Keratinocyte (primary cell): Measurements from ENCODE around the gene PTPRF. TPM values are rescaled to one million over a fixed set of nuclear protein-coding genes. Genes with fewer than 3 reads are reported as not detected.

Experiments used
- DNase-seq: peaks from one replicate; pipeline ENCODE4 v3.0.0-alpha.2; 2011; ENCODE audit warnings: low read depth, missing footprints, low spot score
- FAIRE-seq: peaks from 2 replicates; lab custom pipeline; 2011; peaks lifted over from hg19 to GRCh38; lab: Jason Lieb, UNC
- H2AFZ ChIP-seq: 2 replicates; pipeline ENCODE4 v1.6.0; 2012; ENCODE audit warnings: low read length, control low read depth, inconsistent platforms; ENCODE audit not compliant: control insufficient read depth
- H3K27ac ChIP-seq: 2 replicates; pipeline ENCODE4 v1.5.1; 2011; ENCODE audit warnings: low read length; ENCODE audit not compliant: control insufficient read depth, insufficient read depth
- H3K27me3 ChIP-seq: 3 replicates; pipeline ENCODE4 v1.6.0; 2011; ENCODE audit warnings: low read length; ENCODE audit not compliant: control insufficient read depth, insufficient read depth; ENCODE audit errors: extremely low read depth
- H3K36me3 ChIP-seq, 2 experiments: 2 replicates in 1 of 2; 3 replicates in 1 of 2; pipeline ENCODE4 v1.5.1; 2011; ENCODE audit warnings: low read length in 2 of 2, mild to moderate bottlenecking in 1 of 2; ENCODE audit not compliant: control insufficient read depth in 2 of 2, insufficient read depth in 2 of 2; ENCODE audit errors: extremely low read depth in 1 of 2
- H3K4me1 ChIP-seq: 3 replicates; pipeline ENCODE4 v1.5.1; 2011; ENCODE audit warnings: low read length; ENCODE audit not compliant: control insufficient read depth, insufficient read depth; ENCODE audit errors: extremely low read depth
- H3K4me2 ChIP-seq: 3 replicates; pipeline ENCODE4 v1.6.0; 2011; ENCODE audit warnings: low read depth, low read length; ENCODE audit not compliant: control insufficient read depth, insufficient read depth; ENCODE audit errors: extremely low read depth
- H3K4me3 ChIP-seq, 3 experiments: fragments of 200-600 bp in 1 of 3; sonication (generic) in 1 of 3; 2 replicates in 2 of 3; 3 replicates in 1 of 3; pipeline ENCODE4 v1.5.1; 2011 to 2016; ENCODE audit warnings: low read length in 3 of 3, mild to moderate bottlenecking in 3 of 3, control low read depth in 2 of 3, inconsistent platforms in 1 of 3, low read depth in 1 of 3, mixed read lengths in 1 of 3, mixed run types in 1 of 3, moderate library complexity in 1 of 3; ENCODE audit not compliant: control insufficient read depth in 2 of 3, insufficient read depth in 2 of 3; ENCODE audit errors: extremely low read depth in 1 of 3
- H3K79me2 ChIP-seq: 2 replicates; pipeline ENCODE4 v1.6.0; 2012; ENCODE audit warnings: low read length; ENCODE audit not compliant: control insufficient read depth, insufficient read depth
- H3K9ac ChIP-seq: 3 replicates; pipeline ENCODE4 v1.6.0; 2011; ENCODE audit warnings: low read length; ENCODE audit not compliant: control insufficient read depth, insufficient read depth; ENCODE audit errors: extremely low read depth
- H3K9me1 ChIP-seq: 3 replicates; pipeline ENCODE4 v1.6.0; 2011; ENCODE audit warnings: low read length; ENCODE audit not compliant: control insufficient read depth, insufficient read depth; ENCODE audit errors: extremely low read depth
- H3K9me3 ChIP-seq: 2 replicates; pipeline ENCODE4 v1.5.1; 2012; ENCODE audit warnings: low read depth, low read length; ENCODE audit not compliant: control insufficient read depth
- H4K20me1 ChIP-seq: 3 replicates; pipeline ENCODE4 v1.6.0; 2011; ENCODE audit warnings: low read length; ENCODE audit not compliant: control insufficient read depth, insufficient read depth; ENCODE audit errors: extremely low read depth
- CTCF ChIP-seq, 3 experiments: IDR thresholded peaks in 1 of 3; conservative IDR thresholded peaks in 1 of 3; optimal IDR thresholded peaks in 1 of 3; 2 replicates in 2 of 3; 3 replicates in 1 of 3; pipeline versions ENCODE3 to v1.5.1; 2011; ENCODE audit warnings: low read length in 3 of 3, mild to moderate bottlenecking in 3 of 3, moderate library complexity in 2 of 3, control low read depth in 1 of 3, inconsistent platforms in 1 of 3; ENCODE audit not compliant: insufficient read depth in 2 of 3; ENCODE audit errors: extremely low read depth in 1 of 3
- EZH2 ChIP-seq: IDR thresholded peaks from one replicate; pipeline ENCODE4 v1.6.1; 2012; ENCODE audit warnings: inconsistent platforms, mild to moderate bottlenecking, low read length, moderate library complexity
- dilution Hi-C: fragments of 300-500 bp; cut with MboI; formaldehyde crosslinking; loops from one replicate; pipeline ENCODE4 v1.7.0; 2020; ENCODE audit warnings: low sequenced_read_pairs; ENCODE audit not compliant: extremely low pct_ligation_motif_present
- polyA plus RNA-seq, 5 experiments: library from polyadenylated mRNA; depleted of rRNA in 3 of 5; stranded (reverse) in 3 of 5; stranded (forward) in 1 of 5; unstranded in 1 of 5; fragments of >200 nt; gene quantifications; 1 replicate in 1 of 5; 2 replicates in 3 of 5; 3 replicates in 1 of 5; pipeline versions ENCODE4 v1.2.1 to v1.2.3, GENCODE V29; 2011 to 2012; ENCODE audit warnings: missing spikeins in 2 of 5, low read depth in 1 of 5, low replicate concordance in 1 of 5

PTPRF gene
- polyA plus RNA-seq, 1 donor (not counting 4 experiments of a cell fraction or from before 2014, with no cell fraction given), result 161 TPM

- Histone ChIP-seq H4K20me1 (no peaks in the 10 kb centered on the region), H3K9me3 (no peaks in the 10 kb centered on the region), H2AFZ (no peak overlapping the region), H3K27me3 (no peaks in the 10 kb centered on the region), H3K4me3 (no peak overlapping the region), H3K27ac (no peak overlapping the region), H3K79me2 (peaks cover 9% of the 10 kb centered on the region), H3K4me2 (no peak overlapping the region), H3K36me3 (peaks cover 55 to 61% of the 10 kb centered on the region in 2 experiments), H3K4me1 (peaks cover 14% of the 10 kb centered on the region), H3K9me1 (peaks cover 2% of the 10 kb centered on the region), H3K9ac (no peak overlapping the region)
- TF ChIP-seq CTCF (optimal IDR thresholded peaks at IDR 0.05 in 1 of 3, IDR thresholded peaks at IDR 0.05 in 1 of 3, conservative IDR thresholded peaks at IDR 0.05 in 1 of 3; ENCODE audit: extremely low read depth in 1 of 3, insufficient read depth in 2 of 3, low read length in 3 of 3) (no peak), EZH2 (no peak)
- dilution Hi-C loops, result no loop called here
- FAIRE-seq, result no peak
- no peak for DNase-seq
Observed at GRCh38 chr1:43591181-43591580, 60.5 kb downstream of the PTPRF start.

GRCh38 chr1:43592051-43592665 is 61.5 kb downstream of the PTPRF start:
- DNase-seq, result no peak
- no peaks in the 10 kb centered on the region for H4K20me1 ChIP-seq
- peaks cover 62 to 65% of the 10 kb centered on the region in 2 experiments for H3K36me3 ChIP-seq
- FAIRE-seq, result no peak
- TF ChIP-seq CTCF (optimal IDR thresholded peaks at IDR 0.05 in 1 of 3, IDR thresholded peaks at IDR 0.05 in 1 of 3, conservative IDR thresholded peaks at IDR 0.05 in 1 of 3; ENCODE audit: extremely low read depth in 1 of 3, insufficient read depth in 2 of 3, low read length in 3 of 3) (no peak), EZH2 (no peak)
- H3K9me3 ChIP-seq, result no peaks in the 10 kb centered on the region
- no peaks in the 10 kb centered on the region for H3K9me1 ChIP-seq
- no peak overlapping the region for H3K4me3 ChIP-seq
- H3K9ac ChIP-seq, result no peak overlapping the region
- no peak overlapping the region for H3K4me2 ChIP-seq
- dilution Hi-C loops, result no loop called here
- H2AFZ ChIP-seq, result no peak overlapping the region
- no peak overlapping the region for H3K27ac ChIP-seq
- peaks cover 4% of the 10 kb centered on the region for H3K4me1 ChIP-seq
- no peaks in the 10 kb centered on the region for H3K27me3 ChIP-seq
- H3K79me2 ChIP-seq, result peaks cover 7% of the 10 kb centered on the region
